ENCODE results near the gene KCNJ3.

Gene KCNJ3

DNA sequence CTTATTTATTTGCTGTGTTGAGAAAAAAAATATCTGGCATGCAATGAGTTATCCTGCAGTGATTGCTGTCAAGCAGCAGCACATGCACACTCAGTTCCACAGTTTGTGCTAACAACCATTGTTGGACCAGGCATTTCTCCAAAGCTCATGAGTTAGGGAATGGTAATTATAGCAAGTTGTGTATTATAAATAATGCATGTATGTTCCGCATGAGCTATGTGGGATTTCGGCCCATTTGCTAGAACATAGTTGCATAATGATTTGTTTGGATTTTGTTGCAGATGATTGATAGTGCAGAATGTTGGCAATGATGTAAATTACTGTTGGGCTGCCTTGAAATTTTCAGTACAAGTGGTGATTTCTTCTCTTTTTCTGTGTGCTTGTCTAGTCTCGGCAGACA is 10.7 kb downstream of the KCNJ3 start:
- no peak for DNase-seq

- no peak for DNase-seq
These were observed 11.6 kb downstream of the KCNJ3 start for GRCh38 chr2:154710078-154710477.

GRCh38 chr2:154710685-154711084 is 12.2 kb downstream of the KCNJ3 start:
- DNase-seq: no peak

GRCh38 chr2:154713675-154714074 is 15.2 kb downstream of the KCNJ3 start:
- DNase-seq: no peak

GRCh38 chr2:154720651-154721050 is 22.2 kb downstream of the KCNJ3 start:
- DNase-seq: no peak

DNA sequence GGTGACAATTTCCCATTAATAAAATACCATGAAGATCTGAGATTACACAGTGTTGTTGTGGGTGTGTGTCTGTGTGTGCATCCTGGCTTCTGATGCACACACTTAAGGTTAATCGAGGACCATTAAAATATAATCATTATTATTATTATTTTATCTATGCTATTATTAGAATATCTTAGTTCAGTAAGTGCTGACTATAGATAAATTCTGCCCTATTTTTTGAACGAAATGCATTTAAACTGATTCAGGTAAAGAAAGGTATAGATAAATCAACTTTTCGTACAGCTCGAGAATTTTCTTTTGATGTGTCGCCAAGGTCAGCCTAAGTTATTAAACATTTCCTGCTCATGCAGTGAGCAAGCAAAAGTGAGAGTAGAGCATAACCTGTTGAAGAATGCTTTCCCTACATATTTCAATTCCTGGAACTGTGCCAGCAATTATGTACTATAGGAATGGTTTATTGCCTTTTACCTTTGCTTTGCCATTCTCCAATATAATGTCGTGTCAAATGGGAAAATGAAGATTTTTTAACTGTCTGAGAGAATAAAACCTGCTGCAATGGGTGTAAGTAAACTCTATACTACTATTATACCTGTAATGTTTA is 25.8 kb downstream of the KCNJ3 start:
- DNase-seq: no peak

- no peak for DNase-seq
These were observed 41.9 kb downstream of the KCNJ3 start for GRCh38 chr2:154740361-154740760.

GRCh38 chr2:154758871-154759270 is 60.4 kb downstream of the KCNJ3 start:
- no peak for DNase-seq

DNA sequence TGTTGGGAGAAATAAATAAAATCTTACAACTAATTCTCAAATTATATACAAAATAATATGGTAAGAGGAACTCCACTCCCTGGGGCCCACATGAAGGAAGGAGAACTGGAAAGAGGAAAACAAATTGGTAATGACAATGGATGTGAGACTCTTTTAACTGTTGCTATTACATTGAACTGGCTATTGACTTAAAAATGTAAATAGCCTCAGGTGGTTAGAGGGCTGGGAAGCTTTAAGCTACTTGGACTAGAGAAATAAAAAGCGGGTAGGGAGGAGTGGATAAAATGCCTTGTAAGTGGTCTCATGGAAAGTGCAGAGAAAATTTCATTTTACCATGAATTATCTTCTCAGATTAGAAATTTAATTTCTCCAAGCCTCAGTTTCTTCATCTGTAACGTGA is 64.1 kb downstream of the KCNJ3 start:
- DNase-seq: no peak

GRCh38 chr2:154771664-154772284 is 73.3 kb downstream of the KCNJ3 start:
- no peak for DNase-seq

- no peak for DNase-seq
These were observed 78.3 kb downstream of the KCNJ3 start for GRCh38 chr2:154776825-154777224.

GRCh38 chr2:154794406-154794805 is 95.9 kb downstream of the KCNJ3 start:
- no peak for DNase-seq

DNA sequence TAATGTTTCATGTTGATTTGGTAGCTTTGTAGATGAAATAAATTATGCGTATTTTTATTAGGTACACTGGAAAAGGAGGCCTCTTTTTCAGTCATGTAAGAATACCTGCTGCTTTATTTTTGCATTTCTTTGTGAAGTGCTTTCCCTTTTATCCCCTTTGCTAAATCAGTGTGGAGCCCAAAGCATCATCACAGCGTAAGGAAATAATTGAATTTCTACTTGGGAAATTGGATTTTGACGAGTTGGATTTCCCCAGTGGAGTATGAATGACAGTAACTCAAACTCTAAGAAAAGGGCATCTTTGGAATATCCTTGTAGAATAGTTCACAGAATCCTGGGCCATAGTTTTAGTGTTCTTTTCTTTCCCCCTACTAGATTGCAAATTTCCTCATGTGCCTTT is 97.2 kb downstream of the KCNJ3 start:
- DNase-seq: no peak

DNA sequence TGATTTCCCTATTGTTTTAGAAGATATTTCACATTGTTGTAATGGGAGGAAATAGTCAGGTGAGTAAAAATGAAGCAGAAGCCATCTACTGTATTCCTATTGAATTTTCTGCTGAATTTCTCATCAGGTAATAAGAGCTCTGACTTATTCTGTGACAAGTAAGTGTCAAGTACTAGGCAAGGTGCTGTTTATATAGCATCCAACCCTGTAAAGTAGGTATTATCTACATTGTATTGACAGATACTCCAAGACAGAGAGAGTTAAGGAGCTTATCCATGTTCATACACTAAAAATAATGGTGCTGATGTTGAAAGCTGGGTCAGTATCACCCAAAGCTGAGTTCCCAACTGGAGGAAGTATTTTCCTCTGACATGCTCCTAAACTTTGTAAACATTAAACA is 106.0 kb downstream of the KCNJ3 start:
- no peak for DNase-seq

- no peak for DNase-seq
These were observed 115.1 kb downstream of the KCNJ3 start for GRCh38 chr2:154813636-154814035.

- no peak for DNase-seq
These were observed 116.4 kb downstream of the KCNJ3 start for GRCh38 chr2:154814856-154815255.

DNA sequence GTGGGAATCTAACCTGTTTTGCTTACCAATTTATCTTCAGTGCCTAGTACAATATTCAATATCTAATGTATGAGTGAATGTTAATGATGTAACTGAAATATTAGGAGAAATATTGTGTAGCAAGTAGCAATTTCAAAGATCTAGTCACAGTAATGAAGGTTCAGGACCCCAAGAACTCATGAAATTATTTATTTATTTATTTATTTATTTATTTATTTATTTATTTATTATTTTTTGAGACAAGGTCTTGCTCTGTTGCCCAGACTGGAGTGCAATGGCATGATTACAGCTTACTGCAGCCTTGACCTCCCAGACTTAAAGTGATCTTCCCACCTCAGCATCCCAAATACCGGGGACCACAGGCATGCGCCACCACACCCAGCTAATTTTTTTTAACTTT is 126.9 kb downstream of the KCNJ3 start:
- no peak for DNase-seq

DNA sequence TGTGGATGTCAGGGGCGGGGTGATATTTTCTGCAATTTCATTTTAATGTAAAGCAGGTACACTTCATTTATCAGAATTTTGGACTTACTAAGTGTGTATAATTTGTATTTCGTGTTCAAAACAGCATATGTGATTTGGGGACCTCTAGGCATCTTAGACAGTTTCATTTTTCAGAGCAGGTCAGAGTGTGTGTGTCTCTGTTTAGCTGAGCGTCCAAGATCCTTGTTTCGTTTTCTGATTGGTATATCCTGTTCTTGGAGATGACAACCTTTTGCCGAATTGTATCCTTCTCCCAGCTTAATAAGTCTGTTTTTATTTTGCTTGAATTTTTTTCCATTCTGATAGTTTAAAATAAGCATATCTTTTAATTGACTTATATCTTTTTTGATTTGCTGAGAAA is 128.3 kb downstream of the KCNJ3 start:
- DNase-seq: no peak

- DNase-seq: no peak
These were observed 128.8 kb downstream of the KCNJ3 start for GRCh38 chr2:154827286-154827685.

- no peak for DNase-seq
These were observed 134.2 kb downstream of the KCNJ3 start for GRCh38 chr2:154832711-154833110.

- peak; percentile 24 for DNase-seq
These were observed 138.1 kb downstream of the KCNJ3 start for GRCh38 chr2:154836632-154837031.

- DNase-seq: no peak
These were observed 138.5 kb downstream of the KCNJ3 start for GRCh38 chr2:154837035-154837434.

DNA sequence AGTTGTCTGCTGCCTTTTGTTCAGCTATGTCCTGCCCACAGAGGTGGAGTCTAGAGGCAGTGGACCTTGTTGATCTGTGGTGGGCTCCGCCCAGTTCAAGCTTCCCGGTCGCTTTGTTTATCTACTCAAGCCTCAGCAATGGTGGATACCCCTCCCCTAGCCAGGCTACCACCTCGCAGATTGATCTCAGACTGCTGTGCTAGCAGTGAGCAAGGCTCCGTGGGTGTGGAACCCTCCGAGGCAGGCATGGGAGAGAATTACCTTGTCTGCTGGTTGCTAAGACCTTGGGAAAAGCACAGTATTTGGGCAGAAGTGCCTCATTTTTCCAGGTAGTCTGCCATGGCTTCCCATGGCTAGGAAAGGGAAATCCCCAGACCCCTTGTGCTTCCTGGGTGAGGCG is 146.0 kb downstream of the KCNJ3 start:
- DNase-seq: no peak

- DNase-seq: no peak
These were observed 148.3 kb downstream of the KCNJ3 start for GRCh38 chr2:154846842-154847241.

GRCh38 chr2:154849482-154849881 is 151.0 kb downstream of the KCNJ3 start:
- no peak for DNase-seq

Measured in NCI-H2029 (cell line).